Activated naive CD4-positive, alpha-beta T cell treated with anti-CD3 and anti-CD28 coated beads, Interleukin-2, amount 10 ng/mL, durations not matched to agents 7 days and 5 days (primary cell): ENCODE results near the gene OR9Q1.
"Not testable (repeated sequence)": the region's sequence is repeated elsewhere in the genome, so short reads cannot be mapped to it uniquely, and the experiment has no call there.

Experiments
- CTCF ChIA-PET: fragments of 350-600 bp; sonication (Branson Sonifier 250); formaldehyde crosslinking; loops from one replicate; lab custom pipeline; 2021; ENCODE audit warnings: antibody characterized with exemption; lab: Charles Lee
- DNase-seq: peaks from one replicate; pipeline ENCODE4 v3.0.0-alpha.2; 2020
- H3K27ac Mint-ChIP-seq: one replicate; pipeline ENCODE4 v1.8.0; 2021; ENCODE audit warnings: mild to moderate bottlenecking, moderate library complexity, mixed read lengths
- H3K27me3 Mint-ChIP-seq: one replicate; pipeline ENCODE4 v1.8.0; 2021; ENCODE audit warnings: mild to moderate bottlenecking, mixed read lengths
- H3K36me3 Mint-ChIP-seq: one replicate; pipeline ENCODE4 v1.8.0; 2021; ENCODE audit warnings: mixed read lengths
- H3K4me1 Mint-ChIP-seq: one replicate; pipeline ENCODE4 v1.8.0; 2021; ENCODE audit warnings: mixed read lengths
- H3K4me3 Mint-ChIP-seq: one replicate; pipeline ENCODE4 v1.8.0; 2021; ENCODE audit warnings: mild to moderate bottlenecking, moderate library complexity, mixed read lengths
- H3K9me3 Mint-ChIP-seq: one replicate; pipeline ENCODE4 v1.8.0; 2021; ENCODE audit warnings: mixed read lengths

Gene OR9Q1

GRCh38 chr11:58023435-58023931 lies at the start of gene OR9Q1:
Gene OR9Q1 (plus strand): TSS chr11:58023881. CDS start chr11:58179445, 155,564 bp downstream.
- Mint-ChIP-seq H3K27ac (no peak within 1 kb of the TSS), H3K9me3 (no peaks in the 10 kb centered on the region), H3K36me3 (no peaks in the 10 kb centered on the region), H3K27me3 (peaks cover 4% of the 10 kb centered on the region), H3K4me3 (no peak within 1 kb of the TSS), H3K4me1 (no peaks in the 10 kb centered on the region)
- CTCF ChIA-PET, result no interaction called here
- no peak for DNase-seq

GRCh38 chr11:57974132-57974531 lies 49.5 kb upstream of the OR9Q1 start:
- H3K27me3 Mint-ChIP-seq, result peaks cover 4% of the 10 kb centered on the region
- no peak for DNase-seq
- CTCF ChIA-PET, result no interaction called here
- H3K9me3 Mint-ChIP-seq, result no peaks in the 10 kb centered on the region
- H3K36me3 Mint-ChIP-seq, result no peaks in the 10 kb centered on the region
- H3K4me1 Mint-ChIP-seq, result no peaks in the 10 kb centered on the region
- H3K27ac Mint-ChIP-seq, result no peak overlapping the region
- no peak overlapping the region for H3K4me3 Mint-ChIP-seq

- Mint-ChIP-seq H3K27ac (no peak overlapping the region), H3K4me1 (no peaks in the 10 kb centered on the region), H3K9me3 (no peaks in the 10 kb centered on the region), H3K4me3 (no peak overlapping the region), H3K27me3 (peaks cover 4% of the 10 kb centered on the region), H3K36me3 (no peaks in the 10 kb centered on the region)
- CTCF ChIA-PET, result no interaction called here
- DNase-seq, result no peak
Observed at GRCh38 chr11:57974848-57975601, 48.7 kb upstream of the OR9Q1 start.

GRCh38 chr11:57977709-57978108 lies 46.0 kb upstream of the OR9Q1 start:
- no peak for DNase-seq
- no peak overlapping the region for H3K4me3 Mint-ChIP-seq
- no peaks in the 10 kb centered on the region for H3K4me1 Mint-ChIP-seq
- H3K27me3 Mint-ChIP-seq, result peaks cover 4% of the 10 kb centered on the region
- H3K27ac Mint-ChIP-seq, result no peak overlapping the region
- H3K9me3 Mint-ChIP-seq, result no peaks in the 10 kb centered on the region
- no peaks in the 10 kb centered on the region for H3K36me3 Mint-ChIP-seq
- CTCF ChIA-PET, result no interaction called here

- H3K9me3 Mint-ChIP-seq, result no peaks in the 10 kb centered on the region
- H3K4me1 Mint-ChIP-seq, result no peaks in the 10 kb centered on the region
- peaks cover 4% of the 10 kb centered on the region for H3K27me3 Mint-ChIP-seq
- H3K36me3 Mint-ChIP-seq, result no peaks in the 10 kb centered on the region
- no peak for DNase-seq
- CTCF ChIA-PET, result no interaction called here
- no peak overlapping the region for H3K27ac Mint-ChIP-seq
- no peak overlapping the region for H3K4me3 Mint-ChIP-seq
Observed at GRCh38 chr11:57978686-57979531, 44.8 kb upstream of the OR9Q1 start.

- Mint-ChIP-seq H3K4me1 (no peaks in the 10 kb centered on the region), H3K27me3 (peaks cover 4% of the 10 kb centered on the region), H3K36me3 (no peaks in the 10 kb centered on the region), H3K27ac (no peak overlapping the region), H3K9me3 (no peaks in the 10 kb centered on the region), H3K4me3 (no peak overlapping the region)
- no peak for DNase-seq
- CTCF ChIA-PET, result no interaction called here
Observed at GRCh38 chr11:57979532-57980079, 44.1 kb upstream of the OR9Q1 start.

- Mint-ChIP-seq H3K27me3 (peaks cover 4% of the 10 kb centered on the region), H3K36me3 (no peaks in the 10 kb centered on the region), H3K9me3 (no peaks in the 10 kb centered on the region), H3K27ac (no peak overlapping the region), H3K4me3 (no peak overlapping the region), H3K4me1 (no peaks in the 10 kb centered on the region)
- no peak for DNase-seq
- CTCF ChIA-PET, result no interaction called here
Observed at GRCh38 chr11:57980201-57980600, 43.5 kb upstream of the OR9Q1 start.

GRCh38 chr11:57981536-57981935 lies 42.1 kb upstream of the OR9Q1 start:
- Mint-ChIP-seq H3K4me3 (no peak overlapping the region), H3K27ac (no peak overlapping the region), H3K27me3 (peaks cover 4% of the 10 kb centered on the region), H3K36me3 (no peaks in the 10 kb centered on the region), H3K4me1 (no peaks in the 10 kb centered on the region), H3K9me3 (no peaks in the 10 kb centered on the region)
- no peak for DNase-seq
- CTCF ChIA-PET, result no interaction called here

- CTCF ChIA-PET, result no interaction called here
- no peaks in the 10 kb centered on the region for H3K4me1 Mint-ChIP-seq
Observed at GRCh38 chr11:57982776-57983175, 40.9 kb upstream of the OR9Q1 start.

GRCh38 chr11:57983191-57983590 lies 40.5 kb upstream of the OR9Q1 start:
- no peak overlapping the region for H3K4me3 Mint-ChIP-seq
- CTCF ChIA-PET, result no interaction called here
- no peaks in the 10 kb centered on the region for H3K4me1 Mint-ChIP-seq
- H3K9me3 Mint-ChIP-seq, result no peaks in the 10 kb centered on the region
- H3K36me3 Mint-ChIP-seq, result no peaks in the 10 kb centered on the region
- no peaks in the 10 kb centered on the region for H3K27me3 Mint-ChIP-seq
- no peak overlapping the region for H3K27ac Mint-ChIP-seq
- no peak for DNase-seq

More at GRCh38 chr11:57982776-57983175, 40.9 kb upstream of the OR9Q1 start:
- Mint-ChIP-seq H3K27me3 (peaks cover 1% of the 10 kb centered on the region), H3K27ac (no peak overlapping the region), H3K9me3 (no peaks in the 10 kb centered on the region), H3K4me3 (no peak overlapping the region), H3K36me3 (no peaks in the 10 kb centered on the region)
- DNase-seq, result no peak

GRCh38 chr11:57999523-57999922 lies 24.2 kb upstream of the OR9Q1 start:
- DNase-seq, CTCF ChIA-PET, H3K27ac Mint-ChIP-seq, H3K36me3 Mint-ChIP-seq, H3K27me3 Mint-ChIP-seq, H3K9me3 Mint-ChIP-seq, H3K4me1 Mint-ChIP-seq, H3K4me3 Mint-ChIP-seq: not testable (repeated sequence)

- H3K36me3 Mint-ChIP-seq, H3K9me3 Mint-ChIP-seq, CTCF ChIA-PET, H3K27me3 Mint-ChIP-seq, H3K4me3 Mint-ChIP-seq, H3K27ac Mint-ChIP-seq, DNase-seq, H3K4me1 Mint-ChIP-seq: not testable (repeated sequence)
Observed at GRCh38 chr11:58000021-58000420, 23.7 kb upstream of the OR9Q1 start.

- Mint-ChIP-seq H3K4me3 (no peak overlapping the region), H3K36me3 (no peaks in the 10 kb centered on the region), H3K9me3 (no peaks in the 10 kb centered on the region), H3K4me1 (peaks cover 4% of the 10 kb centered on the region), H3K27ac (no peak overlapping the region), H3K27me3 (no peaks in the 10 kb centered on the region)
- CTCF ChIA-PET, result no interaction called here
- DNase-seq, result no peak
Observed at GRCh38 chr11:58000699-58001098, 23.0 kb upstream of the OR9Q1 start.

- Mint-ChIP-seq H3K36me3 (no peaks in the 10 kb centered on the region), H3K4me1 (peaks cover 4% of the 10 kb centered on the region), H3K9me3 (no peaks in the 10 kb centered on the region), H3K4me3 (no peak overlapping the region), H3K27me3 (peaks cover 5% of the 10 kb centered on the region), H3K27ac (no peak overlapping the region)
- no peak for DNase-seq
- CTCF ChIA-PET, result no interaction called here
Observed at GRCh38 chr11:58003036-58003435, 20.6 kb upstream of the OR9Q1 start.
